Breast epithelium (tissue), 3 donors: ENCODE results near the gene THSD4.

Source experiments
- POLR2A ChIP-seq: fragments of 450-650 bp; IDR thresholded peaks from one replicate; pipeline ENCODE4 v1.6.1; 2016; ENCODE audit warnings: antibody characterized with exemption, mild to moderate bottlenecking, moderate library complexity
- TF ChIP-seq, protein P1 (sequence below), 3 donors: fragments of 450-650 bp; IDR thresholded peaks; one replicate each; pipeline ENCODE4 v1.5.1; 2016 to 2017; ENCODE audit warnings: antibody characterized with exemption in 3 of 3, mild to moderate bottlenecking in 3 of 3, moderate library complexity in 3 of 3

- TF ChIP-seq POLR2A, result no peak
- TF ChIP-seq, protein P1, sequence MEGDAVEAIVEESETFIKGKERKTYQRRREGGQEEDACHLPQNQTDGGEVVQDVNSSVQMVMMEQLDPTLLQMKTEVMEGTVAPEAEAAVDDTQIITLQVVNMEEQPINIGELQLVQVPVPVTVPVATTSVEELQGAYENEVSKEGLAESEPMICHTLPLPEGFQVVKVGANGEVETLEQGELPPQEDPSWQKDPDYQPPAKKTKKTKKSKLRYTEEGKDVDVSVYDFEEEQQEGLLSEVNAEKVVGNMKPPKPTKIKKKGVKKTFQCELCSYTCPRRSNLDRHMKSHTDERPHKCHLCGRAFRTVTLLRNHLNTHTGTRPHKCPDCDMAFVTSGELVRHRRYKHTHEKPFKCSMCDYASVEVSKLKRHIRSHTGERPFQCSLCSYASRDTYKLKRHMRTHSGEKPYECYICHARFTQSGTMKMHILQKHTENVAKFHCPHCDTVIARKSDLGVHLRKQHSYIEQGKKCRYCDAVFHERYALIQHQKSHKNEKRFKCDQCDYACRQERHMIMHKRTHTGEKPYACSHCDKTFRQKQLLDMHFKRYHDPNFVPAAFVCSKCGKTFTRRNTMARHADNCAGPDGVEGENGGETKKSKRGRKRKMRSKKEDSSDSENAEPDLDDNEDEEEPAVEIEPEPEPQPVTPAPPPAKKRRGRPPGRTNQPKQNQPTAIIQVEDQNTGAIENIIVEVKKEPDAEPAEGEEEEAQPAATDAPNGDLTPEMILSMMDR (IDR thresholded peaks at IDR 0.05), result no peak
These were observed 702.1 kb downstream of the THSD4 start for GRCh38 chr15:71817351-71817750.
